Adrenal gland (tissue), 12 donors: ENCODE measurements around the gene SCN1A. TPM values are rescaled to one million over a fixed set of nuclear protein-coding genes. Genes with fewer than 3 reads are reported as not detected.

Experiments
- DNase-seq, 7 donors: peaks; one replicate each; pipeline ENCODE4 v3.0.0-alpha.2; 2019 to 2020
- H3K27ac ChIP-seq, 5 donors: fragments of 200-600 bp; sonication (generic) in 4 of 5; 1 replicate in 3 of 5; 2 replicates in 2 of 5; pipeline versions ENCODE4 v1.5.1 to v1.8.0; 2016 to 2020; ENCODE audit warnings: mild to moderate bottlenecking in 1 of 5
- H3K27me3 ChIP-seq: fragments of 200-600 bp; 2 replicates; pipeline ENCODE4 v1.8.0; 2021
- H3K36me3 ChIP-seq, 2 donors: fragments of 200-600 bp; replicated peaks in 1 of 2; 1 replicate in 1 of 2; 2 replicates in 1 of 2; pipeline versions ENCODE4 v1.5.1 to v1.8.0; 2018 to 2022
- H3K4me1 ChIP-seq, 2 donors: fragments of 200-600 bp; replicated peaks in 1 of 2; 1 replicate in 1 of 2; 2 replicates in 1 of 2; pipeline versions ENCODE4 v1.5.1 to v1.8.0; 2018 to 2021
- H3K4me3 ChIP-seq, 4 donors: fragments of 200-600 bp; sonication (generic) in 3 of 4; one replicate each; pipeline ENCODE4 v1.5.1; 2016 to 2018
- H3K9me3 ChIP-seq, 3 donors: fragments of 200-600 bp; sonication (generic) in 1 of 3; replicated peaks in 1 of 3; 1 replicate in 2 of 3; 2 replicates in 1 of 3; pipeline versions ENCODE4 v1.5.1 to v1.8.0; 2016 to 2021
- CTCF ChIP-seq, 6 experiments: fragments of 450-650 bp in 4 of 6; fragments of 200-600 bp in 2 of 6; sonication (generic) in 1 of 6; IDR thresholded peaks; 1 replicate in 5 of 6; 2 replicates in 1 of 6; pipeline versions ENCODE4 v1.5.1 to v1.8.0; 2016 to 2021; ENCODE audit warnings: antibody characterized with exemption in 6 of 6, mild to moderate bottlenecking in 2 of 6, moderate library complexity in 1 of 6
- POLR2A ChIP-seq, 2 donors: fragments of 450-650 bp; IDR thresholded peaks; one replicate each; pipeline ENCODE4 v1.6.1; 2017; ENCODE audit warnings: antibody characterized with exemption in 2 of 2, mild to moderate bottlenecking in 2 of 2, moderate library complexity in 1 of 2
- WGBS, 4 donors: extraction: QIAGEN DNeasy Blood & Tissue Kit in 2 of 4; methylation state at CpG; one replicate each; pipeline versions ENCODE4 v1.1.5 to v1.1.7; 2013 to 2017; 5-methylcytosine and 5-hydroxymethylcytosine counted together
- intact Hi-C, 2 donors: fragments of 100-400 bp; cut with DNase I; formaldehyde crosslinking; loops; one replicate each; pipeline versions ENCODE4 v1.14.1 to v1.15.0; 2022 to 2023
- polyA plus RNA-seq, 3 donors: library from polyadenylated mRNA; stranded (reverse); fragments of 200-250 nt in 2 of 3; fragments of 350-450 nt in 1 of 3; fragmentation: Illumina TruSeq in 1 of 3; extraction: RNeasy Lipid Tissue Mini Kit (QIAGEN cat#74804) in 1 of 3; gene quantifications; one replicate each; pipeline ENCODE4 v1.2.3, GENCODE V29; 2013 to 2014
- total RNA-seq, 9 donors: library from RNA; depleted of rRNA in 4 of 9; stranded (reverse); fragments of >200 nt in 4 of 9; fragments of 120-200 nt in 1 of 9; fragmentation: NEBNext Ultra II Directional in 1 of 9; extraction: Animal tissue kit (Norgen Biotek cat#: 25700) in 1 of 9; gene quantifications; one replicate each; pipeline versions ENCODE4 v1.1.0 to v1.2.4, GENCODE V29; 2013 to 2023
- donor health status: healthy with polysubstance abuse.
- donor health status: Bipolar disorder and iron deficiency.
- donor health status: DM: yes; HTN: yes; CAD: no.
- donor health status: DM: no; HTN: no; CAD: no.
- donor health status: DM: no; HTN: no; CAD: no.
- donor health status: DM: yes; HTN: yes; CAD: no.

The SCN1A gene
- total and polyA plus RNA-seq, 12 donors = 0.07 to 8.9 (median 0.22) TPM; not detected in 4

GRCh38 chr2:166082736-166083135 lies 45.1 kb downstream of the SCN1A start:
- no peak overlapping the region for H3K4me3 ChIP-seq
- WGBS, 4 donors = 67 to 73% (median 70%) methylated on average over 2 of the region's 2 CpGs
- intact Hi-C loops = no loop called here

DNA sequence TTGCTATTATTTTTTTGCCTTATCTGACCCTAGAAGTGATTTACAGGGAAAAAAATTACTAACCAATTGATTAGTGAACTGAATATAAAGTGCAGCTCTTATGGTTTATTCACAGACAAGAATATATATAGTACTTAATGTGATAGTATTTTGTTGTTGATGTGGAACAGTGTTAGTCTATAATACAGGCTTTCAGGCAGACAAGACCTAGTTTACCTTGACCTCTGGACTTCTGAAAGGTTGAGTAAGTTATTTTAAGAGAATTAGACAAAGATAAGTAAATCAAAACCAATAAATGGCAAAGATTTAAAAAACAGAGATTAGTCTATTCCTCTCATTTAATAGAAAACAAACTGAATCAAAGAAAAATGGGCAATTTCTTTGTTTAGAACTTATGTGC lies 46.0 kb downstream of the SCN1A start:
- Histone ChIP-seq H3K27me3 (no peaks in the 10 kb centered on the region), H3K27ac (no peak overlapping the region), H3K4me3 (no peak overlapping the region), H3K9me3 (no peaks in the 10 kb centered on the region), H3K36me3 (no peaks in the 10 kb centered on the region), H3K4me1 (no peaks in the 10 kb centered on the region)
- DNase-seq = no peak
- no peak for TF ChIP-seq POLR2A (IDR thresholded peaks at IDR 0.05)
- no peak for TF ChIP-seq CTCF (IDR thresholded peaks at IDR 0.05)
- intact Hi-C loops = no loop called here

More at GRCh38 chr2:166082736-166083135, 45.1 kb downstream of the SCN1A start:
- H3K27me3 ChIP-seq = no peaks in the 10 kb centered on the region
- no peak overlapping the region for H3K27ac ChIP-seq
- no peaks in the 10 kb centered on the region for H3K4me1 ChIP-seq
- no peak for DNase-seq
- H3K36me3 ChIP-seq = no peaks in the 10 kb centered on the region
- no peaks in the 10 kb centered on the region for H3K9me3 ChIP-seq
- TF ChIP-seq CTCF (IDR thresholded peaks at IDR 0.05) (no peak), POLR2A (IDR thresholded peaks at IDR 0.05) (no peak)

DNA sequence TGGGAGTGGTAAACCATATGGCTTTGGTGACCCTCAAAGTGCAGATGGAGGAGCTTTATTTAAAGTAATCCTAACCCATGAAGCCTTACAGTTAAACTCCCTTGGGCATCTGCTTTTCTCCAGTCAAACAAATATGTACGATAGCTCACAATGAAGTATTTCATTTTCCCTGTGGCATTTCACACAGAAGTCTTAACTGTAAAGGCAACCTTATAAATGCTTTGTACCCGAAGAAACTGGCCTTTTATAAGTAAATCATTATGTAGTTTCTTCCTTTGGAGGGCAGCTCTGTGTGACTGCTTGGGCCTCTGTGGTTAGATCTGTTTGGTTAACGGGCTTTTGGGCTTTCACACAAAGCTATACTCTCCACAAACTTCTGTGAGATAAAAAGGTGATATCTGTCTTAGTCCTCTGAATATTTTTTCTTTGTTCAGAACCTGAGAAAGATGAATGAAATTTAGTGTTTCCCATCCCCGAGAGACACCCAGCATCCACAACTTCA lies 46.6 kb downstream of the SCN1A start:
- WGBS, 4 donors = 71 to 83% (median 73%) methylated on average over 4 of the region's 4 CpGs
- no peak for TF ChIP-seq POLR2A (IDR thresholded peaks at IDR 0.05)
- no peak for TF ChIP-seq CTCF (IDR thresholded peaks at IDR 0.05)
- DNase-seq = no peak

DNA sequence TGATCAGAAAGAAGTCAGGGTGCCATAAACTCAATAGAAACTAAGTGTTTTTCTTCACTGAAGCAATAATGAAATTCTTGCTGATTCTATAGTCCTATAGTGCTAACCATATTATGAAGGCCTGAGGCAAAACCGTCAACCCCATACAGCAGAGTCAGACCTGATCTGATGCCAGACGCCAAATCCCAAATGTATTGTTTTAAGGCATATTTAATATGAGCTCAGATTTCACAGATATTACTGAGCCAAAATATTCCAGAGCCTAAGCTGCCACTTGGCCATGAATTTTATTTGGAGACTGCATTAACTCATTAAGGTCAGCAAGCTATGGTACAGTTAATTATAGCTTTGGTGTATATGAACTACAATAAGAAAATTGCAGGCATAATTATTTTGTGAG lies 53.4 kb downstream of the SCN1A start:
- DNase-seq = no peak
- no peak overlapping the region for H3K27ac ChIP-seq
- no peaks in the 10 kb centered on the region for H3K9me3 ChIP-seq
- no peak for TF ChIP-seq POLR2A (IDR thresholded peaks at IDR 0.05)
- no peak for TF ChIP-seq CTCF (IDR thresholded peaks at IDR 0.05)
- intact Hi-C loops = no loop called here
- no peaks in the 10 kb centered on the region for H3K4me1 ChIP-seq
- H3K27me3 ChIP-seq = no peaks in the 10 kb centered on the region
- WGBS, 4 donors = 77 to 88% (median 82%) methylated on average over 2 of the region's 2 CpGs
- H3K4me3 ChIP-seq = no peak overlapping the region
- no peaks in the 10 kb centered on the region for H3K36me3 ChIP-seq

More for the DNA sequence above, 46.6 kb downstream of the SCN1A start:
- Histone ChIP-seq H3K27ac (no peak overlapping the region), H3K27me3 (no peaks in the 10 kb centered on the region), H3K9me3 (no peaks in the 10 kb centered on the region), H3K36me3 (no peaks in the 10 kb centered on the region), H3K4me3 (no peak overlapping the region), H3K4me1 (no peaks in the 10 kb centered on the region)
- intact Hi-C loops = no loop called here
